ENCODE results near the gene DMD.

DNA sequence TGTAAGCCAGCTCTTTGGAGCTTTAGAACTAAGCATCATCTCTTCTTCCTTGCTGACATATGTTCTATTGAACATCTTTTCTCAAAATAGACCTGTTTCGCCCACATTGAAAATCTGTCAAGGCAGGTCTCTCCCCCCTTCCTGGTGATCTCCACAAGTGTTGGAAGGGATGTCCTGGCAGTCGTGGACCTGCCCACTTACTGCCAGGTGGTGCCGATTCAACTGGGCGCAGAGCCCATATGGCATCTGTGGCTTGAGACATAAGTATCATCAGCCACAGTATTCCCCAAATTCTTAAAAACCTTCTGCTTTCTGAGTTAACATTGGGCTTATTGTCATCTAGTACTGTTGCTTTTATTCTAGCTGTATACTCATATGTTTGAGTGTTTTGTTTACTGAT is 1170.2 kb downstream of the DMD start:
- TF ChIP-seq, protein P1, sequence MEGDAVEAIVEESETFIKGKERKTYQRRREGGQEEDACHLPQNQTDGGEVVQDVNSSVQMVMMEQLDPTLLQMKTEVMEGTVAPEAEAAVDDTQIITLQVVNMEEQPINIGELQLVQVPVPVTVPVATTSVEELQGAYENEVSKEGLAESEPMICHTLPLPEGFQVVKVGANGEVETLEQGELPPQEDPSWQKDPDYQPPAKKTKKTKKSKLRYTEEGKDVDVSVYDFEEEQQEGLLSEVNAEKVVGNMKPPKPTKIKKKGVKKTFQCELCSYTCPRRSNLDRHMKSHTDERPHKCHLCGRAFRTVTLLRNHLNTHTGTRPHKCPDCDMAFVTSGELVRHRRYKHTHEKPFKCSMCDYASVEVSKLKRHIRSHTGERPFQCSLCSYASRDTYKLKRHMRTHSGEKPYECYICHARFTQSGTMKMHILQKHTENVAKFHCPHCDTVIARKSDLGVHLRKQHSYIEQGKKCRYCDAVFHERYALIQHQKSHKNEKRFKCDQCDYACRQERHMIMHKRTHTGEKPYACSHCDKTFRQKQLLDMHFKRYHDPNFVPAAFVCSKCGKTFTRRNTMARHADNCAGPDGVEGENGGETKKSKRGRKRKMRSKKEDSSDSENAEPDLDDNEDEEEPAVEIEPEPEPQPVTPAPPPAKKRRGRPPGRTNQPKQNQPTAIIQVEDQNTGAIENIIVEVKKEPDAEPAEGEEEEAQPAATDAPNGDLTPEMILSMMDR (conservative IDR thresholded peaks at IDR 0.05 in 1 of 2, IDR thresholded peaks at IDR 0.05 in 1 of 2; ENCODE audit: low read depth in 1 of 2, low read length in 2 of 2) = no peak
- no peak for TF ChIP-seq EZH2 (IDR thresholded peaks at IDR 0.05; ENCODE audit: low read length, missing control alignments)
